GM19193 (cell line): Measurements from ENCODE around the gene ADAMTSL2.

ENCODE experiments used
- POLR2A ChIP-seq: IDR thresholded peaks from 4 replicates; pipeline ENCODE4 v1.6.1; 2011; ENCODE audit not compliant: insufficient read depth, insufficient read length; ENCODE audit errors: extremely low read depth

Gene ADAMTSL2

DNA sequence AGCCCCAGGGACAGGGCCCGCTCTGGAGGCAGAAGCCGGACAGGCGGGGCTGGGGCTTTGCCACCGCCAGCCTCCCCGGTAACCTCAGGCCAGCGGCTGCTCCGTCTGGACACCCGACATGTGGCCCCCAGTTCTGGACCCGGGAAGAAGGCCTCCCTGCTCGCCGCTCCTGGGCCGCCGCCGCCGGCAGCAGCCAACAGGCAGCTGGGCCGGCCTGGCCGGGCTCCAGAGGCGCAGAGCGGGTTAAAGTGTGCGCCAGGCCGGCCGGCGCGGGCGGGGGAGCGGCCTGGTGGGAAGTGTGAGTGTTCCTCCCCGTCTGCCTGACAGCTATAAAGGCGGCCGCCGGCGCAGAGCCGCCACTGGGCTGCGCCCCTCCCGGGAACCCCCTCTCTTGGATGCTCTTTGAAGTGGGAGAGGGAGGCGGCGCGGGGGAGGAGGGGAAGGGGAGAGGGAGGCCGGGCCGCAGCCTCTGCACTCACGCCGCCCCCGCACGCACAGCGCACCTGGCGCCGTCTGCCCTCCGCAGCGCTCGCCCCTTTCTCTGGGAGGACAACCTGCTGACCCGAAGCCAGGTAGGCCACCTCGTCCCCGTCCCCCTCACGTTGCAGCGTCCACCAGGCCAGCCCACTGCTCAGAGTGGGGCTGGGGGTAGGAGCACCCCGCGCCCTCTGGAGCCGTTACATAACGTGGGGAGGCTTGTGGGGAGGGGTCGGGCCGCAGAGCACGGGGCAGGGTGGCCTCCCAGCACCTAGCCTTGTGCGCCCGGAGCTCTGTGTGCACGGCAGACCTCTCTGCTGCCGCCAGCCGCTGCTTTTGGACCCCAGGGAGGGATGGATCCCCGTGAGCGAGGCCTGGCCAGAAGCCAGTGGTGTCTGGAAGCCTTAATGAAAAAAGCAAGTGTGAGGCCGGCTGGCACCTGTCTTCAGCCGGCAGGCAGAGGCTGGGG lies at the start of gene ADAMTSL2:
TSS of gene ADAMTSL2 (plus strand) at position 359 of the 946 bp plus-strand sequence. CDS start 2,009 bp downstream, outside the sequence.
- TF ChIP-seq POLR2A = no peak

- no peak for TF ChIP-seq POLR2A
Measured at GRCh38 chr9:133485531-133486260, 48.8 kb upstream of the ADAMTSL2 start.

DNA sequence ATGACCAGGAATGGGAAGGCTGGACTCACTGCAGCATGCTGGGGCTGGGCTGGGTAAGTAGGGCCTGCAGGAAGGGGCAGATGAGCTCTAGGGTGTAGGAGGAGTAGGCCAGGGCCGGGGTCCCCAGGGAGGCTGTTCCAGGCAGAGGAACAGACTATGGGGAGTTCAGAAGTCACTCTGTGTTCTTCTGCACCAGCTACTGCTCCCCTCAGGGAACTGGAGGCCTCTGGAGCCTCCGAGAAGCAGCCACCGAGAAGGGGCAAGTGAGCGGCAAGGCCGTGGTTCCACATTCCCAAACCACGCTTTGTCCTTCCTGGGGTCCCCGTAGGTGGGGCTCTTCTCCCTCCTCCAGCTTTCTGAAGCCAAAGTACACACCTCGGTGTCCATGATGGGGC lies 47.2 kb upstream of the ADAMTSL2 start:
- TF ChIP-seq POLR2A = no peak

DNA sequence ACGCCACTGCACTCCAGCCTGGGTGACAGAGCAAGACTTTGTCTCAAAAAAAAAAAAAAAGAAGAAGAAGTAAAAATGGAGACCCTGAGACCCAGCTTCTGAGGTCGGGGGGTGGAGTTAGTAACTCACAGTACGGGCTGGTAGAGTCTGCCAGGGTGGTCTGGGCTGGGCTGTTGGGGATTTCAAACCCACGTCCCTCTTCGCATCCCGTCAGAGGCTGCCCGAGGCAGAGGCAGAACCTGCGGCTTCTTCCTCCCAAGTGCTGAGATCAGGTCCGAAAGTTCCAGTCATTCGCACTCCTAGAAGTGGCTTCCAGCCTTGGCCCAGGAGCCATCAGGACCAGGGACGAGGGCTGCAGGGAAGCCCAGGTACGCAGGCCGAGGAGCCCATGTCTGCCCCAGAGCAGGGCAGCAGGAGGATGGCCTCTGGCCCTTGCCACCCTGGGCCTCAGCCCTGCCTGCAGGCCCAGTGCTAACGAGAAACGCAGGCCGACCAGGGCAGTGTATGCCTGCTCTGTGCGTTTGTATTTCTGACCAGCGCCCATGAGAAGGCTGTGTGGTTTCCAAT lies 45.7 kb upstream of the ADAMTSL2 start:
- no peak for TF ChIP-seq POLR2A

DNA sequence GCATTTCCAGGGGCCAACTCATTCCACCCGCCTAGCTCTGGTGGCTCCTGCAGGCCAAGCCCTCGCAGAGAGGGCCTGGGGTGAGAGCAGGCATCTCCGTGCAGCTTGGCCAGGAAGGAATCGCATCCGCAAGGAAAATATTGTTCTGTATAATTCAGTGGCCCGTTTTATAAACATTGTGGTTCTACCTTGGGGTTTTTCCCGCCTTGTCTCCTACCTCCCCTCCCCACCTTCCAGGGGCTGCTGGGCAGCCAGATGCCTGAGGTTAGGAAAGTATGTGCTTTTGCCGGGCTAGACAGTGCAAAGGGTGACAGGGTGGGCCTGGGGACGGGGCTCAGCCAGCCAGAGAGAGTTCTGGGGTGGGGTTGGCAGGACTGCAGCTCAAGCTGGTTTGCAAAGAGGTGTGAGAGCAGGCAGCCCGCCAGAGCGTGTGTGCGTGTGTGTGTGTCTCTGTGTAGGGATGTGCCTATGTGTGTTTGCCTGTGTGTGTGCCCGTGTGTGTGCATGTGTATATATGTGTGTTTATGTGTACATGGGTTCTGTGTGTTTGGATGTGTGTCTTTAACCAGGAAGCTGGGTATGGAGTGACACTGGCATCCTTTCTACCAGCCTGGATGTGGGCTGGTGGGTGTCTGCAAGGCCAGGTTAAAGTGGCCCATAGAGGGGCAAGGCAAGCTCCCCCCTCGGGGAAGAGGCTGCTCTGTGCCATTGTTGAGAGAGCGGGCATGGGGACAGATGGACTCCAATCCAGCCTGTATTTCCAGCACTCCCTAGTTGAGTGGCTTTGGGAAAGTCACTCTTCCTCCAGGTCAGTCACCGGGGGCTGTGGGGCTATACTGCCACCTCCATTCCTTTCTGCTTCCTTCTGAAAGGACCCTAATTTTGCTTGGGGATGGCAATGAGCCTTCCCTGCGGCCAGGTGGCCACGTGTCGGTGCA lies 45.0 kb upstream of the ADAMTSL2 start:
- no peak for TF ChIP-seq POLR2A

DNA sequence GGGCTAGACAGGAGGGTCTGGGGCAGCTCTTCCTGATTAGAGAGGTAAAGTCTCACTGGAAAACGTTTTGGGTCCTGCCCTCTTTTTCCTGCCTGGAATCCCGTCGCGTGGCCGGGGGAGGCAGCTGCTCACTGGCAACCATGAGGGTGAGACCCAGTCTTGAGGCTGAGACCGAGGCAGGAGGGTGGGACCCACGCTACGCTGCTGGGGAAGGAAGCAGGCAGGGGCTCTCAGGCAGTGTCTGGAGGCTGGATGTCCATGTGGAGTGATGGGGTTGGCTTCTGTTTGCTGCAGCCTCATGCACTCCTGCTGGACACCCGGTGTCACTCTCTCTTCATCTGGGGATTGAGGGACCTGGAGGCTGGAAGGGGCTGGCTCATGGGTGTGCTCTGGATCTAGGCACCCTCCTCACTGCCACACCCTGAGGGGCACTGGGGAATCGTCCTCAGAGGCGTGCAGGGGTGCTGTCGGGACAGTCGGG lies 44.3 kb upstream of the ADAMTSL2 start:
- TF ChIP-seq POLR2A = no peak

DNA sequence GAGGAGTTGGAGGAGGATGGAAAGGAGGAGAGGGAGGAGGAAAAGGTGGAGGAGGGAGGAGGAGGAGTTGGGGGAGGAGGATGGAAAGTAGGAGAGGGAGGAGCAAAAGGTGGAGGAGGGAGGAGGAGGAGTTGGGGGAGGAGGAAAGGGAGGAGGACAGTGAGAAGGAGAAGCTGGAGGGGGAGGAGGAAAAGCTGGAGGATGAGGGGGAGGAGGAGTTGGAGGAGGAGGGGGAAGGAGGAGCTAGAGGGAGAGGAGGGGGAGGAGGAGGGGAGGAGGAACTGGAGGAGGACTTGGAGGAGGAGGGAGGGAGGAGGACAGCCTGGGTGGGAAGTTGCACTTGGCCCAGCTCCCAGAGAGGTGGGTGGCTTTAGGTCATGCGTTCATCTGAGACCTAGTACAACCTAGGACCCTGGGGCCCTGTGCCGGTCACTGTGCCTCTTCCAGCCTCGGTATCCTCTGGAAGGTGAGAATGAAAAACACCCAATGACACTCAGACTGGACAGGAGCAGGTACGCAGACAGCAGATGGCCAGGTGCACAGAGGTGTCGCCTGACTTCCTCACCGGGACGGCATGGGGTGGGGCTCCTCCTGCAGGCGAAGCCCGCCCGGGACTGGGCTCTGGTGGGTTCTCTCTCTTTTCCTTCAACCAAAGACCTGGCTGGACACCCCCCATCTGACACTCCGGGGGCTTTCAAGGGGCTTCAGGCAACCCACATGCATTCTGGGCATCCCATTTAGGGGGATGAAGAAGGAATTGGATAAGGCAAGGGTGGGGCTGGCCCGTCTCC lies 43.4 kb upstream of the ADAMTSL2 start:
- no peak for TF ChIP-seq POLR2A

- no peak for TF ChIP-seq POLR2A
Measured at GRCh38 chr9:133491656-133491925, 42.9 kb upstream of the ADAMTSL2 start.

- no peak for TF ChIP-seq POLR2A
Measured at GRCh38 chr9:133492061-133493021, 42.2 kb upstream of the ADAMTSL2 start.

- no peak for TF ChIP-seq POLR2A
Measured at GRCh38 chr9:133493428-133493827, 41.1 kb upstream of the ADAMTSL2 start.

DNA sequence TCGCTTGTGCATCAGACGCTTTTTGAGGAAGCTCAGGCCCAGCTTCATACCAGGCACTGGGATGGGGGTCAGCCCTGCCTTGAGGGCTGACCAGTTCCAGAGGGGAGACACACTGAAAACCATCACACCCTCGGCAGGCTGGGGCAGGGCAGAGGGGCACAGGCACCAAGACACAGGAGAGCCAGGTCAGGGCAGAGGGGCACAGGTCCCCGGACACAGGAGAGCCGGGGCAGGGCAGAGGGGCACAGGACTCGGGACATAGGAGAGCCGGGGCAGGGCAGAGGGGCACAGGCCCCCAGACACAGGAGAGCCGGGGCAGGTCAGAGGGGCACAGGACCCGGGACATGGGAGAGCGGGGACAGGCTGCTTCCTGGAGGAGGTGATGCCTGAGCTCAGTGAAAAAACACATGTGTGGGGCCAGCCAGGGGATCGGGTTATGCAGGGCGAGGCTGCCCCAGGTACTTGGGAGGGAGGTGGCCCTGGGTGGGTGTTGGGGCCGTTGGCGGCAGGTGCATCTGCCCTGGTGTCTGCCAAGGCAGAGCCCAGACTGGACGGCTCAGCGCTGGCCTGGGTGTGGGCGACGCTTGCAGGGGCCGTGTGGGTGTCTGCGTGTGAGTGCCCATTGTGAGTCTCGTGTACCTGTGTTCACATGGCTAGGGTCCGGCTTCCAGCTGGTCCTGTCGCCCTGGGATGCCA lies 40.5 kb upstream of the ADAMTSL2 start:
- TF ChIP-seq POLR2A = no peak

- TF ChIP-seq POLR2A = no peak
Measured at GRCh38 chr9:133494636-133495326, 39.7 kb upstream of the ADAMTSL2 start.
